ENCODE measurements around the gene DYRK4. TPM values are rescaled to one million over a fixed set of nuclear protein-coding genes. Genes with fewer than 3 reads are reported as not detected.

DYRK4 gene
- total RNA-seq, 1 experiment from 2014 or later: 58.6 TPM

DNA sequence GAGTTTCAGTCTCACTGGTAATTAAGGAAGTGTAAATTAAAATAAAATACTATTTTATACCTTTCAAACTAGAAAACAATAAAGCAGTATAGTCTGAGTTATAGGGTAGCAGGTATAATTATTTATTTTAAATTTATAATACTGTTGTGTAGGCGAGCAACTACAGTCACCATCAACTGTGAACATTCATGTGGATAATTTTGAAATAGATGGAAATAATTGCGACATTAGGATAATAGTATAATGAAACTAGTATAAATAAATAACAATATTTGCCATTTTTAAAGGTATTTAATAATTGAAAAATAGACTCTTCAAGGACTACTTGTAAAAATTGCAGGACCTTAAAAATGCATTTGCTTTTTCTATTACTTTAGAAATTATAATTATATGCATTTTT is 3.8 kb upstream of the DYRK4 start:
- Histone ChIP-seq H3K9me3 (ENCODE audit: low read length) (no peaks in the 10 kb centered on the region), H3K9me2 (replicated peaks; ENCODE audit: low read length) (no peaks in the 10 kb centered on the region), H3F3A (ENCODE audit: low read length, unreplicated experiment) (no peaks in the 10 kb centered on the region), H3K4me3 (ENCODE audit: low read length) (no peak overlapping the region), H3K4me1 (ENCODE audit: insufficient read depth, low read length) (no peaks in the 10 kb centered on the region), H3K27ac (ENCODE audit: low read length) (no peak overlapping the region), H2AFZ (ENCODE audit: low read length) (no peak overlapping the region), H3K9ac (ENCODE audit: low read length) (no peak overlapping the region), H3K4me2 (ENCODE audit: low read length) (no peak overlapping the region), H3K36me3 (ENCODE audit: low read depth, low read length) (no peaks in the 10 kb centered on the region; the same call in 1 of the 2 replicates), H3K79me2 (ENCODE audit: low read length) (no peaks in the 10 kb centered on the region), H4K20me1 (ENCODE audit: low read length) (no peaks in the 10 kb centered on the region), H3K27me3 (ENCODE audit: low read length) (no peaks in the 10 kb centered on the region)
- no peak for TF ChIP-seq EZH2 (IDR thresholded peaks at IDR 0.05; ENCODE audit: low read length, unreplicated experiment)
- TF ChIP-seq EZH2phosphoT487 (IDR thresholded peaks at IDR 0.05; ENCODE audit: borderline replicate concordance, low read length): no peak
- TF ChIP-seq, protein P1, sequence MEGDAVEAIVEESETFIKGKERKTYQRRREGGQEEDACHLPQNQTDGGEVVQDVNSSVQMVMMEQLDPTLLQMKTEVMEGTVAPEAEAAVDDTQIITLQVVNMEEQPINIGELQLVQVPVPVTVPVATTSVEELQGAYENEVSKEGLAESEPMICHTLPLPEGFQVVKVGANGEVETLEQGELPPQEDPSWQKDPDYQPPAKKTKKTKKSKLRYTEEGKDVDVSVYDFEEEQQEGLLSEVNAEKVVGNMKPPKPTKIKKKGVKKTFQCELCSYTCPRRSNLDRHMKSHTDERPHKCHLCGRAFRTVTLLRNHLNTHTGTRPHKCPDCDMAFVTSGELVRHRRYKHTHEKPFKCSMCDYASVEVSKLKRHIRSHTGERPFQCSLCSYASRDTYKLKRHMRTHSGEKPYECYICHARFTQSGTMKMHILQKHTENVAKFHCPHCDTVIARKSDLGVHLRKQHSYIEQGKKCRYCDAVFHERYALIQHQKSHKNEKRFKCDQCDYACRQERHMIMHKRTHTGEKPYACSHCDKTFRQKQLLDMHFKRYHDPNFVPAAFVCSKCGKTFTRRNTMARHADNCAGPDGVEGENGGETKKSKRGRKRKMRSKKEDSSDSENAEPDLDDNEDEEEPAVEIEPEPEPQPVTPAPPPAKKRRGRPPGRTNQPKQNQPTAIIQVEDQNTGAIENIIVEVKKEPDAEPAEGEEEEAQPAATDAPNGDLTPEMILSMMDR (conservative IDR thresholded peaks at IDR 0.05; ENCODE audit: low read depth, low read length): no peak
- BruUV-seq (replicated peaks): no TSS peak
- intact Hi-C loops (cut with micrococcal nuclease): no loop called here
- DNase-seq (no peak), ATAC-seq (no peak)
- POLR2A ChIA-PET (ENCODE audit: unreplicated experiment): no interaction called here
- CTCF ChIA-PET: no interaction called here

DNA sequence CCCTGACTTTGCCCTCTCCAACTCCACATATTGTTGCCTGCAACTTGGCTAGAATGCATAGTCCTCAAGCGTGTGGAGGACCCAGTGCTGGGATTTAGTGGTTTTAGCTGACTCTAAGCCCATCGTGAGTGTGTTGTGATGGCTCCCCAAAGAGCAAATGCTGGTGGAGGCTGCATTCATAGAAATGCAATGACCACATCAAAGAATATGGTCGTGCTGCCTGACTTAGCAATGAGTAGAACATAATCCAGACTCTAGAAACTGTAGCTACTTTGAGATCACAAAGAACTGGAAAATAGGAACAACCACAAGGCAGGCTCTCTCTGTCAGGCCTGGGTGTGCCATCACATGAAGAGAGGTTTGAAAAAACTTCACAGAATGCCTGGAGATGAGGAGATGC is 1.3 kb downstream of the DYRK4 start:
- CTCF ChIA-PET: no interaction called here
- no peaks in the 10 kb centered on the region; the same call in 1 of the 2 replicates for H3K36me3 ChIP-seq (ENCODE audit: low read depth, low read length)
- no peaks in the 10 kb centered on the region for H4K20me1 ChIP-seq (ENCODE audit: low read length)
- no peaks in the 10 kb centered on the region for H3K79me2 ChIP-seq (ENCODE audit: low read length)
- no peaks in the 10 kb centered on the region for H3K27me3 ChIP-seq (ENCODE audit: low read length)
- H3K27ac ChIP-seq (ENCODE audit: low read length): no peak overlapping the region
- TF ChIP-seq EZH2 (IDR thresholded peaks at IDR 0.05; ENCODE audit: low read length, unreplicated experiment) (no peak), EZH2phosphoT487 (IDR thresholded peaks at IDR 0.05; ENCODE audit: borderline replicate concordance, low read length) (no peak)
- TF ChIP-seq, protein P1 (conservative IDR thresholded peaks at IDR 0.05; ENCODE audit: low read depth, low read length): no peak
- no peak overlapping the region for H3K9ac ChIP-seq (ENCODE audit: low read length)
- intact Hi-C loops (cut with micrococcal nuclease): no loop called here
- no TSS peak for BruUV-seq (replicated peaks)
- H3K4me3 ChIP-seq (ENCODE audit: low read length): no peak overlapping the region
- H3K4me1 ChIP-seq (ENCODE audit: insufficient read depth, low read length): no peaks in the 10 kb centered on the region
- no peak for ATAC-seq
- H3F3A ChIP-seq (ENCODE audit: low read length, unreplicated experiment): no peaks in the 10 kb centered on the region
- H3K9me2 ChIP-seq (replicated peaks; ENCODE audit: low read length): no peaks in the 10 kb centered on the region
- H3K9me3 ChIP-seq (ENCODE audit: low read length): no peaks in the 10 kb centered on the region
- POLR2A ChIA-PET (ENCODE audit: unreplicated experiment): no interaction called here
- H3K4me2 ChIP-seq (ENCODE audit: low read length): no peak overlapping the region
- no peak for DNase-seq
- no peak overlapping the region for H2AFZ ChIP-seq (ENCODE audit: low read length)

DNA sequence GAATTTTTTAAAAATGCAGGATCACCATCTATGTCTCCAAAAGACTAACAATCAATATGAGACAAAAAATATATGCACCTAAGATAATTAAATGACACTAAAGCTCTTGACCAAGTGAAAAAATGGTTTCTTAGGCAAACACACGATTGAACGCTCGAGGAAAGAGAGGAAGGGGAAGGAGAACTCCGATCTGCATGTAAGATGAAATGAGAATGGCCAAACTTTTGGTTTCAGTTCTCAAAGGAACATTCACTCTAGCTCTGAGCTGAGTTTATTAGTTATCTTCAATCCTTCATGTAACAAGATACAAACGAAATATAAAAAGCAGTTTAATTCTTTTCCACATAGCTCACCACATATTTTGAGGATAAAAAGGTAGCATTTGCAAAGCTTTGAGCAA is 2.8 kb downstream of the DYRK4 start:
- POLR2A ChIA-PET (ENCODE audit: unreplicated experiment): no interaction called here
- Histone ChIP-seq H3K9me3 (ENCODE audit: low read length) (no peaks in the 10 kb centered on the region), H3K79me2 (ENCODE audit: low read length) (no peaks in the 10 kb centered on the region), H3K4me3 (ENCODE audit: low read length) (no peak overlapping the region), H2AFZ (ENCODE audit: low read length) (no peak overlapping the region), H3K4me2 (ENCODE audit: low read length) (no peak overlapping the region), H3K27ac (ENCODE audit: low read length) (no peak overlapping the region), H3K36me3 (ENCODE audit: low read depth, low read length) (no peaks in the 10 kb centered on the region; the same call in 1 of the 2 replicates), H3K9ac (ENCODE audit: low read length) (no peak overlapping the region), H4K20me1 (ENCODE audit: low read length) (no peaks in the 10 kb centered on the region), H3K27me3 (ENCODE audit: low read length) (no peaks in the 10 kb centered on the region), H3K9me2 (replicated peaks; ENCODE audit: low read length) (no peaks in the 10 kb centered on the region), H3K4me1 (ENCODE audit: insufficient read depth, low read length) (no peaks in the 10 kb centered on the region), H3F3A (ENCODE audit: low read length, unreplicated experiment) (no peaks in the 10 kb centered on the region)
- DNase-seq: no peak
- BruUV-seq (replicated peaks): no TSS peak
- no peak for TF ChIP-seq EZH2 (IDR thresholded peaks at IDR 0.05; ENCODE audit: low read length, unreplicated experiment)
- intact Hi-C loops (cut with micrococcal nuclease): no loop called here
- no peak for ATAC-seq
- CTCF ChIA-PET: no interaction called here
